Measurements from ENCODE around the gene NUCKS1. TPM values are rescaled to one million over a fixed set of nuclear protein-coding genes. Genes with fewer than 3 reads are reported as not detected.

Gene NUCKS1
- total and polyA plus RNA-seq, 2 experiments from 2014 or later, result 69.9 to 122 TPM

DNA sequence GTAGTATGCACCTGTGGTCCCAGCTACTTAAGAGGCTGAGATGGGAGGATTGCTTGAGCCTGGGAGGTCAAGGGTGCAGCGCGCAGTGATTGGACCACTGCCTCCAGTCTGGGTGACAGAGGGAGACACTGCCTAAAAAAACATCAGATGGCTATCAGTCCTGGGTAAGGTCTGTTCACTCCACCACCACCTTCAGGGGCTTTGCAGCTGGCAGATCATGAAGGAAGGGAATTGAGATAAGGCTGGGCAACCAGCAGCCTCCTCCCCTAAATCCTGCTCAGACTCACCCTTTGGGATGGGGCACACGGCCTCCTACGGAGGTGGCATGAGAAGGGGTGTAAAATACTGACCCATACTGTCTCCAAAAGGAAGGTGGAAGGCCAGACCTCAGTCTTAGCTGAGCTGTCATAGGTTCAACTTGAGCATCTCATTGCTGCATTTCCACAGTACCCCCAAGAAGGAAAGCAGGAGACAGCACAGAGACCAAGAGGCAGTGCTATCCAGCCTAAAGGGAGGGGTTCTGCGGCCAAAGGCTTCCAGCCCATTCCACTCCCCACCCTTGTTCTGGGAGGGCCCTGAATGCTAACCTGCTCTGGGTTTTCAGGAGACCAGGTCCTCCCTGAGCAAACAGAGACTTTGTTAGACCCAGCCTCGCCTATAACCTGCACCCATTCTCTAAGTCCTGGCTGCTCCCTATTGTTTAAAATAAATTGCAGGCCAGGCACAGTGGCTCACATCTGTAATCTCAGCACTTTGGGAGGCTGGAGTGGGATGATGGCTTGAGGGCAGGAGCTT lies 83.4 kb downstream of the NUCKS1 start:
- no peaks in the 10 kb centered on the region for H3K9me3 ChIP-seq (ENCODE audit: low read depth)
- no peak overlapping the region for H3K27ac ChIP-seq
- no peaks in the 10 kb centered on the region for H3K36me3 ChIP-seq (ENCODE audit: low read depth)
- no peak for DNase-seq
- no peak overlapping the region for H3K4me2 ChIP-seq (ENCODE audit: unreplicated experiment)
- H3K9ac ChIP-seq, result no peak overlapping the region
- no peak overlapping the region for H2AFZ ChIP-seq
- no peak for TF ChIP-seq EZH2 (IDR thresholded peaks at IDR 0.05; ENCODE audit: insufficient read depth, poor library complexity, severe bottlenecking)
- TF ChIP-seq EZH2phosphoT487 (IDR thresholded peaks at IDR 0.05; ENCODE audit: insufficient read depth, low read depth), result no peak
- 78 to 85% methylated on average over 6 of the region's 6 CpGs for WGBS, 2 experiments (ENCODE audit: low coverage in 1 of 2, low lambda C conversion rate in 2 of 2, missing lambda C conversion rate in 2 of 2)
- in situ Hi-C loops (cut with MboI), result no loop called here
- no peaks in the 10 kb centered on the region for H4K20me1 ChIP-seq (ENCODE audit: insufficient read depth)
- H3K27me3 ChIP-seq (replicated peaks; ENCODE audit: insufficient read depth), result no peaks in the 10 kb centered on the region
- H3K4me1 ChIP-seq (ENCODE audit: insufficient read depth), result no peaks in the 10 kb centered on the region
- no peaks in the 10 kb centered on the region for H3K79me2 ChIP-seq (ENCODE audit: insufficient read depth)
- no peaks in the 10 kb centered on the region for H3F3A ChIP-seq (ENCODE audit: insufficient read depth)
- no peaks in the 10 kb centered on the region for H3K9me2 ChIP-seq (ENCODE audit: insufficient read depth)
- H3K4me3 ChIP-seq, result no peak overlapping the region

DNA sequence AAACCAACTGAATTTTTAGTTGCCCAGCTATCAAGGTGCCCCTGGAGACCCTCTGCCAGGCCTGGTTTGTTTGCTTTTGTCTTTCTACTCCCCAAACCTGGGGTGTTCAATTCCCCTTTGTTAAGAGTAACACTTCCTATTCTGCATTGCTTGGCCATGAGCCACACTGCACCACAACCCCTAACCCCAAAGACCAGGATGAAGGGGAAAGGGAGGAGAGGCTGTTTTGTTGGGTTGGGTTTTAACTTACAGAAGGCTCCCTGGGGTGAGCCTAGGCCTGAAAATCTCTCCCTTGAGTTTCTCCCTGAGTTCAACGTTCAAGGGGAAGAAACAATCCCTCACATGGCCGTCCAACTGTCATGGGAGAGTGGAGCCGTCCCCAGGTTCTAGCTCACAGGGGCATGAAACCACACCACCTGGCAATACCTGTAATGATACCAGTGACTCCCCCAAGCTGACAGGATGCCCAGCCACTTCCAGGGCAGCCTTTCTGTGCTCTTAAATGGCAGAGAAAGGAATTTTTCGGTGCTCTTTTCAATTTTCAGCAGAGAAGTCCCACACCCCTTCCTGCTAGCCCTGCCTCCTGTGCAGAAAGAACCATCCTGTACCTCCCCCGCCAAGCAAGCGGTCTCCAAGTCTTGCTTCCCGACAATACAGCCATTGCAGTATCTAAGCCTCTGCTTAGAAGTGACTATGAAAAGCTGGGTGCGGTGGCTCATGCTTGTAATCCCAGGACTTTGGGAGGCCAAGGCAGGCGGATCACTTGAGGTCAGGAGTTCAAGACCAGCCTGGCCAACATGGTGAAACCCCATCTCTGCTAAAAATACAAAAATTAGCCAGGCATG lies 84.6 kb downstream of the NUCKS1 start:
- in situ Hi-C loops (cut with MboI), result no loop called here
- 71 to 74% methylated on average over 9 of the region's 9 CpGs for WGBS, 2 experiments (ENCODE audit: low coverage in 1 of 2, low lambda C conversion rate in 2 of 2, missing lambda C conversion rate in 2 of 2)
- no peak for TF ChIP-seq EZH2phosphoT487 (IDR thresholded peaks at IDR 0.05; ENCODE audit: insufficient read depth, low read depth)
- TF ChIP-seq EZH2 (IDR thresholded peaks at IDR 0.05; ENCODE audit: insufficient read depth, poor library complexity, severe bottlenecking), result no peak

DNA sequence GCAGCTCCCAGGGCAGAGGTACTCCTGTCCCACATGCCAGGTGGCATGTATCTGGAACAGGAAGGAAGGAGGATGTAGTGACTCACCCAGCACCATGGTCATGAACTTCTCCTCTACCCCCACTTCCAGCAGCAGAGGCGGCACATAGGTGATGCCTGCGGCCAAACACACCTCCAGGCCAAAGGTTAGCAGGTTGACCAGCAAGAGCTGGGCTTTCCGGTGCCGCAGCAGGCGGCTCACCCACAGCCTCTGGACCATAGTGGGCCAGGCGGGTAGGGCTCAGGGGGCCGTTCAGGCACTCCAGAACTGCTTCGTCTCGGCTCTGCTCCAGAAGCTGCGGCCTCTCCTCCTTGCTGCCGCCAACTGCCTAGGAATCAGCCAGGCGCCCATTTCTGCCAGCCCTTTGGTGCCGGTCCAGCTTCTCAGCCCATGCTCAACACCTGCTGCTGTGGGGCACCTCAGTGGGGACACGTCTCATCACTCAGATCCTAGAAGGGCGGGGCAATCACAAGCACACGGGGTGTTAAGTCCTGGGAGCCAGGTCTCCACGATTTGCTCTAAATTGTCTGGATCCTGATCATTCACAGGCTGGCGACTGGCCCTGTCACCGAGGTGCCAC lies 85.5 kb downstream of the NUCKS1 start:
- no peak overlapping the region for H3K27ac ChIP-seq
- no peaks in the 10 kb centered on the region for H4K20me1 ChIP-seq (ENCODE audit: insufficient read depth)
- H3K36me3 ChIP-seq (ENCODE audit: low read depth), result no peaks in the 10 kb centered on the region
- no peaks in the 10 kb centered on the region for H3K27me3 ChIP-seq (replicated peaks; ENCODE audit: insufficient read depth)
- H3K9me2 ChIP-seq (ENCODE audit: insufficient read depth), result no peaks in the 10 kb centered on the region
- no peaks in the 10 kb centered on the region for H3K4me1 ChIP-seq (ENCODE audit: insufficient read depth)
- no peak overlapping the region for H3K4me3 ChIP-seq
- no peaks in the 10 kb centered on the region for H3F3A ChIP-seq (ENCODE audit: insufficient read depth)
- DNase-seq, result no peak
- in situ Hi-C loops (cut with MboI), result no loop called here
- H3K9me3 ChIP-seq (ENCODE audit: low read depth), result no peaks in the 10 kb centered on the region
- WGBS, 2 experiments (ENCODE audit: low coverage in 1 of 2, low lambda C conversion rate in 2 of 2, missing lambda C conversion rate in 2 of 2), result 76 to 79% methylated on average over 19 of the region's 19 CpGs
- no peak overlapping the region for H3K9ac ChIP-seq
- no peak overlapping the region for H3K4me2 ChIP-seq (ENCODE audit: unreplicated experiment)
- TF ChIP-seq EZH2phosphoT487 (IDR thresholded peaks at IDR 0.05; ENCODE audit: insufficient read depth, low read depth) (no peak), EZH2 (IDR thresholded peaks at IDR 0.05; ENCODE audit: insufficient read depth, poor library complexity, severe bottlenecking) (no peak)
- H2AFZ ChIP-seq, result no peak overlapping the region
- H3K79me2 ChIP-seq (ENCODE audit: insufficient read depth), result no peaks in the 10 kb centered on the region

More for the DNA sequence above, 84.6 kb downstream of the NUCKS1 start:
- Histone ChIP-seq H4K20me1 (ENCODE audit: insufficient read depth) (no peaks in the 10 kb centered on the region), H3K79me2 (ENCODE audit: insufficient read depth) (no peaks in the 10 kb centered on the region), H3K9me3 (ENCODE audit: low read depth) (no peaks in the 10 kb centered on the region), H3F3A (ENCODE audit: insufficient read depth) (no peaks in the 10 kb centered on the region), H2AFZ (no peak overlapping the region), H3K9ac (no peak overlapping the region), H3K9me2 (ENCODE audit: insufficient read depth) (no peaks in the 10 kb centered on the region), H3K27ac (no peak overlapping the region), H3K4me1 (ENCODE audit: insufficient read depth) (no peaks in the 10 kb centered on the region), H3K27me3 (replicated peaks; ENCODE audit: insufficient read depth) (no peaks in the 10 kb centered on the region), H3K4me3 (no peak overlapping the region), H3K4me2 (ENCODE audit: unreplicated experiment) (no peak overlapping the region), H3K36me3 (ENCODE audit: low read depth) (no peaks in the 10 kb centered on the region)
- DNase-seq, result no peak

DNA sequence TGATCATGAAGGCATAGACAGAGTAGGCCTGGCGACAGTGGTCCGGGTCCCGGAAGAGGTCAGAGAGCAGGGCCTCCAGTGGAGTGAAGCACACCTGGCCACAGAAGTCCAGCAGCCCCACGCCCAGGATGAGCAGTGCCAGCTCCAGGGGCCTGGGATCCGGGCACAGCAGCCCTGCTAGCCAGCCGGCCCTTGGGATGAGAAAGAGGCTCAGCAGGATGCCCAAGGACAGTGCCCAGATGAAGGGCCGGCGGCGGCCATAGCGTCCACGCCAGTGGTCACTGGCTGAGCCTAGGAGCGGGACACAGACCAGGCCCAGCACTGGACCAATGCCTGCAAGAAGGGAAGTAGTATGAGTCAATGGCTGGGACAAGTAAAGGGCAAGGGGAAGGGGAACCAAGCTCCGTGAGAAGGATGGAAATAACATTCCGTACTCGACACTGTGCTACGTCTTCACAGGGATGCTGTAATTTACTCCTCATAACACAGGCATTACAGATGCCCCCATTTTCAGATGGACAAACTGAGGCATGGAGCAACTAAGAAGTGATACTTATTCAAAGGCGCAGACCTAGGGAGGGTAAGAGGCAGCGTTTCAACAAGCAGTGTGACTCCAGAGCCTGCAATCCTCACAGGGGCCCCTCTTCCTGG lies 86.6 kb downstream of the NUCKS1 start:
- Histone ChIP-seq H3F3A (ENCODE audit: insufficient read depth) (no peaks in the 10 kb centered on the region), H3K27ac (no peak overlapping the region), H2AFZ (no peak overlapping the region), H4K20me1 (ENCODE audit: insufficient read depth) (no peaks in the 10 kb centered on the region), H3K4me2 (ENCODE audit: unreplicated experiment) (no peak overlapping the region), H3K9me3 (ENCODE audit: low read depth) (no peaks in the 10 kb centered on the region), H3K36me3 (ENCODE audit: low read depth) (no peaks in the 10 kb centered on the region), H3K27me3 (replicated peaks; ENCODE audit: insufficient read depth) (no peaks in the 10 kb centered on the region), H3K9ac (no peak overlapping the region), H3K9me2 (ENCODE audit: insufficient read depth) (no peaks in the 10 kb centered on the region), H3K4me3 (no peak overlapping the region), H3K79me2 (ENCODE audit: insufficient read depth) (no peaks in the 10 kb centered on the region), H3K4me1 (ENCODE audit: insufficient read depth) (no peaks in the 10 kb centered on the region)
- in situ Hi-C loops (cut with MboI), result no loop called here
- TF ChIP-seq EZH2 (IDR thresholded peaks at IDR 0.05; ENCODE audit: insufficient read depth, poor library complexity, severe bottlenecking) (no peak), EZH2phosphoT487 (IDR thresholded peaks at IDR 0.05; ENCODE audit: insufficient read depth, low read depth) (no peak)
- 91 to 96% methylated on average over 17 to 18 of the region's 18 CpGs for WGBS, 2 experiments (ENCODE audit: low coverage in 1 of 2, low lambda C conversion rate in 2 of 2, missing lambda C conversion rate in 2 of 2)
- DNase-seq, result no peak

Small RNA genes lying within 50 kb of the gene (small RNA-seq; reads per million reads assigned to genes)
- gene RF00017 (ENCODE audit: low read depth, low replicate concordance) (not detected), gene RF00139 (ENCODE audit: low read depth, low replicate concordance) (not detected)

Other genes starting within 250 kb of the NUCKS1 start
- gene CDK18, start 245.5 kb downstream of the NUCKS1 start, total RNA-seq (2014; rRNA removed; shearing (Covaris generic)), result not detected in 2 replicates
- not detected in 2 replicates for gene CDK18, start 245.5 kb downstream of the NUCKS1 start, polyA plus RNA-seq (2016; fragmentation: Nextera tagmentation; extraction: Ambion mirVana)
- 15.2 and 16.4 TPM in 2 replicates for gene ELK4, start 118.2 kb downstream of the NUCKS1 start, total RNA-seq (2014; rRNA removed; shearing (Covaris generic))
- gene ELK4, start 118.2 kb downstream of the NUCKS1 start, polyA plus RNA-seq (2016; fragmentation: Nextera tagmentation; extraction: Ambion mirVana), result 4.4 and 5.1 TPM in 2 replicates
- 1.2 and 1.8 TPM in 2 replicates for gene SLC45A3, start 69.7 kb downstream of the NUCKS1 start, total RNA-seq (2014; rRNA removed; shearing (Covaris generic))
- 0.18 and 0.38 TPM in 2 replicates for gene SLC45A3, start 69.7 kb downstream of the NUCKS1 start, polyA plus RNA-seq (2016; fragmentation: Nextera tagmentation; extraction: Ambion mirVana)
- 12.1 and 16.8 TPM in 2 replicates for gene RAB29, start 25.3 kb upstream of the NUCKS1 start, total RNA-seq (2014; rRNA removed; shearing (Covaris generic))
- 18.0 and 18.1 TPM in 2 replicates for gene RAB29, start 25.3 kb upstream of the NUCKS1 start, polyA plus RNA-seq (2016; fragmentation: Nextera tagmentation; extraction: Ambion mirVana)
- gene SLC41A1, start 63.0 kb upstream of the NUCKS1 start, total RNA-seq (2014; rRNA removed; shearing (Covaris generic)), result 22.4 and 24.4 TPM in 2 replicates
- 21.3 and 22.7 TPM in 2 replicates for gene SLC41A1, start 63.0 kb upstream of the NUCKS1 start, polyA plus RNA-seq (2016; fragmentation: Nextera tagmentation; extraction: Ambion mirVana)
- 0.22 TPM in 1 of 2 replicates, not detected in the other for gene PM20D1, start 100.0 kb upstream of the NUCKS1 start, total RNA-seq (2014; rRNA removed; shearing (Covaris generic))
- 0.11 TPM in 1 of 2 replicates, not detected in the other for gene PM20D1, start 100.0 kb upstream of the NUCKS1 start, polyA plus RNA-seq (2016; fragmentation: Nextera tagmentation; extraction: Ambion mirVana)
- not detected in 2 replicates for gene SLC26A9, start 193.3 kb upstream of the NUCKS1 start, total RNA-seq (2014; rRNA removed; shearing (Covaris generic))
- gene SLC26A9, start 193.3 kb upstream of the NUCKS1 start, polyA plus RNA-seq (2016; fragmentation: Nextera tagmentation; extraction: Ambion mirVana), result not detected in 2 replicates